Measurements from ENCODE around the gene HSD17B12.
A peak's percentile ranks its signal among the peaks of the same experiment; 100 is the strongest.

HSD17B12 gene

GRCh38 chr11:43806976-43807375 lies 126.4 kb downstream of the HSD17B12 start:
- no peak for DNase-seq (ENCODE audit: low read depth)

DNA sequence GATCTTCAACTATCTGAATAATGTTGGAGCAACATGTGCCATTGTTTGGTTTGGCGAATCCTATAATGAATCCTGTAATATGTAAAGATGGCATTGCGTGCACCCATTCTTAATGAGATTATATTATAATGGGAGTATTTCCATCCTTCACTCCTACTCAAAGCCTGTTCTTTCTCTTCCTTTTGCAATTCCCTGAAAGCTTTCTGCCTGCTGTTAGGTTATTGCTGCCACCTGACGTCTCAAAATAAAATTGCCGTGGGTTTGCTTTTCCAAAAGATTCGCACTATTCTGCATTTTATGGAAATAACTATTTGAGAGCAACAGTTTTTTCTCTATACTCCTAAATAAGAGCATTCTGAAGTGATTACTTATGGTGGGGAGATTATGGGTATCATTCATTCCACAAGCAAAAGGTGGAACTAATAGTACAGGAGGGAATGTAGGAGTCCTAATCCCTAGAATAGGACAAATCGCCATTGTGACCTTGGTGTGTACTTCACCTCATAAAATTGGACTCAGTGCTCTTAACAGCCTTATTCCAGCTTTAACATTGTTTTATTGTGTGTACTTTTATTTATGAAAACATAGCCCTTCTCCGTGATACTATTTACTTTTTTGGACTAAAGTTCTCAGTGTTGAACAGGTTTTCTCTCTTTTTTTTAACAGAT lies 130.5 kb downstream of the HSD17B12 start:
- no peak for DNase-seq (ENCODE audit: low read depth)

GRCh38 chr11:43812471-43812870 lies 131.9 kb downstream of the HSD17B12 start:
- DNase-seq (ENCODE audit: low read depth), result no peak

GRCh38 chr11:43818220-43818619 lies 137.7 kb downstream of the HSD17B12 start:
- no peak for DNase-seq (ENCODE audit: low read depth)

DNA sequence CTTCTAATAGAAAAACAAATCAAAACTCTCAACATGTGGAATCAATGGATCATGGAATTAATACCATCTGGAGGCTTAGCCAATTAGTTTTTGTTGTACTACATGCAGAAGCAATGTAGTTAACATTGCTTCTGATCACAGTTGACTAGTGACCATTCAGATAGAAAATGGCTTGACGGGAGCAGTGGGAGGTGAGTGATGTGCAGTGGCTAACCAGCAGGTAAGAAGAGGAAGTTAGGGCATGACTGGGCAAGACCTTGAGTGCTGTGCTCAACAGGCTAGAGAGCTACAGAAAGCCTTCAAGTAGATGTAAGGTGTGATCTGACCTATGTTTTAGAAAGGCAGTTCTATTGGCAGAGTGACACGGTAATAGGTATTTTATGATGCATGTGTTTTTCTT lies 139.4 kb downstream of the HSD17B12 start:
- no peak for DNase-seq (ENCODE audit: low read depth)

- no peak for DNase-seq (ENCODE audit: low read depth)
Measured at GRCh38 chr11:43823316-43823715, 142.8 kb downstream of the HSD17B12 start.

GRCh38 chr11:43823851-43824250 lies 143.3 kb downstream of the HSD17B12 start:
- no peak for DNase-seq (ENCODE audit: low read depth)

DNA sequence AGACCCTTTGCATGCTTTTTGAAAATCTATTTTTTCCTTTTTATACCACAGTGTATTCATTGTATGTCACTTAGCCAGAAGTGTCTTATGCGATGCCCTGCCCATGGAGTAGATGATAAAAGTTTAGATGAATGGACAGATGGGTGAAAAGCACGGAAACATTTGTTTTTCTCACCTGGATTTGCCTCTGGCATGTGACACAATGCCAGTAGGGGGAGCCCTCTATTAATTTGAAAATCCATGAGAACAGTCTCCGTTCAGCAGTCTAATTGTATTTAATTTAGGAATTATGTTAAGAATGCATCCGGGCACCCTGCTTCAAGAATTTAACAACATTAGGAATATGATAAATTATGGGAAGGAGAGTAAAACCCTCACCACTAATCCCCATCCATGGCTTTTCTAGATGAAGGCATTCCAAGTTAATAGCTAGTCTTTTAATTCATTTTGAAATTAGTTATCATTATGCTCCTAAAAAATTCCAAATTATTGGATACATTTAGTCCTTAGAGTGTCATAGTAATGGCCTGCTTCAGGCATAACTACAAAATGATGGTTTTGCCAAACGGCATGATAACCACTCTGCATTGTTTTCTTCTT lies 144.8 kb downstream of the HSD17B12 start:
- DNase-seq (ENCODE audit: low read depth), result no peak

DNA sequence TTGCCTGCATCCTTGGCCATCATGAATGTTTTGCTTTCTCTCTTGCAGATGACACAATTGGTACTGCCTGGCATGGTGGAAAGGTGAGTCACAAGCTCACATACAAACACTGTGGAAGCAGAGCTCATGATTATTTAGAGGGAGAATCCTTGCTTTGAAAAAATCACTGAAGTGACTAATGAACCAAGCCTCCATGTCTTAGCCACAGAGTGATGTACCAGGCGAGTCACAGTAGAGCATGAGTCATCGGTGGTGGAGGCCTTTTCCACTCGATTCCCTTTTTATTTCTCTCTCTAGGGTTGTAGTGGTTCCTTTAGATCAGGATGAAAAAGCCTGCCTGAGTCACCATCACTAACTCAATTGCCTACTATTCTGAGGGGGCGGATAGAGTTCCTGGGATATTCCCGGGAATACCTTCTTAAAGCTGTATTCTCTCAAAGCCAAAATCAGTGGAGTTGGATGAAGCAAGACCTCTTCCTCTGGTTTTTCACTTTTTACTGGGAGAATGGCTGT lies 150.4 kb downstream of the HSD17B12 start:
- DNase-seq (ENCODE audit: low read depth), result peak; percentile 97

- no peak for DNase-seq (ENCODE audit: low read depth)
Measured at GRCh38 chr11:43832536-43832935, 152.0 kb downstream of the HSD17B12 start.

- DNase-seq (ENCODE audit: low read depth), result peak; percentile 28
Measured at GRCh38 chr11:43833657-43834073, 153.1 kb downstream of the HSD17B12 start.

DNA sequence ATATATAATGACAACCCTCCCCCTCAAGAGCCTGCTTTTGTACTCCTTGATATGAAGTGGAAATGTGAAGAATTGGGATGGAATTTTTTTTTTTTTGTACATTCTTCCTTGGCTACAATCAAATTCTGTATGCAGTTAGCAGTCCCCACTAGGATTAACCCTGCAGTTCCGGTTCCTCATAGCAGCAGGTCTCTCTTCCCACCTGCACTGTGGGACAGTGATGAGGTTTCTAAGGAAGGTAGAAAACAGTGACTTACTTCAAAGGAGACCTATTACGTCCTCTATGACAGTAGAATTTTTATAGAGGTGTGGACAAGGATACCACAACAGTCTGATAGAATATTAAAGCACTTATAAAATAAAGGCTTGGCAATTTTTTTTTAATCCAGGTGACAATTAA lies 153.7 kb downstream of the HSD17B12 start:
- no peak for DNase-seq (ENCODE audit: low read depth)

GRCh38 chr11:43835104-43835503 lies 154.6 kb downstream of the HSD17B12 start:
- no peak for DNase-seq (ENCODE audit: low read depth)

DNA sequence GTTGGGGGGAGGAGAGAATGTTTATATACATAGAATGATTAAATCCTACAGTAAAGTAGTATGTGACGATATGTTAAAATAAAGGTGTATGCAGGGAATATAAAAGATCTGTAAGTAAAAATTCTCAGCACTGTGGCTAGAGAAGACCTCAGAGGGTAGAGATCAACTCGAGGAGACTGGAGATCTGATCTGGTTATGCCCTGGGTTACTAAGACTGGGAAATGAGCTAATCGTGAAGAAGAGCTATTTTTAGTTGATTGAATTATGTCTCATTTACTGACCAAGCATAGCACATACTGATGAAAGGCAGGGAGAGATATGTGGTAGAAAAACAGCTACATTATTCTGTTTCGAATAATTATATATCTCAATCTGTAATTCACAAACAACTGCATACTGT lies 157.3 kb downstream of the HSD17B12 start:
- DNase-seq (ENCODE audit: low read depth), result no peak

- no peak for DNase-seq (ENCODE audit: low read depth)
Measured at GRCh38 chr11:43842021-43842420, 161.5 kb downstream of the HSD17B12 start.

- no peak for DNase-seq (ENCODE audit: low read depth)
Measured at GRCh38 chr11:43845816-43846215, 165.3 kb downstream of the HSD17B12 start.

- peak; percentile 44 for DNase-seq (ENCODE audit: low read depth)
Measured at GRCh38 chr11:43852057-43852636, 171.6 kb downstream of the HSD17B12 start.

DNA sequence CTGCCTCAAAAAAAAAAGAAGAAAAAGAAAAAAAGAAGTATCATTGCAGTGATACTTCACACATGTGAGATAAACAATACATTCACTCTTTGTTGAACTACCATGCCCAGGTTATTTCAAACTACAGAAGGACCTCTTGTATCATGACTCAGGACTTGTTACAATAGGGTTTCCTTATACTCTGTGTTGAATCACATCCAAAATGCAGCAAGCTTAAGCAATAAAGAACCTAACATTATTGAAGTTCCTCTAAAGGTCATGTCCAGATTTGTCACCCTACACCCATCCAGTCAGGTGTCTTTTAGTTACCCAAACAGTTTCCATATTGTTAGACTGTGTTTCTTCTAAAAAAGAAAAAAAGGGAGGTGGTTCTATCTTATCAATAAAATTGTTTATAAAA lies 173.2 kb downstream of the HSD17B12 start:
- DNase-seq (ENCODE audit: low read depth), result no peak

- no peak for DNase-seq (ENCODE audit: low read depth)
Measured at GRCh38 chr11:43856993-43857392, 176.5 kb downstream of the HSD17B12 start.

- DNase-seq (ENCODE audit: low read depth), result no peak
Measured at GRCh38 chr11:43861141-43861540, 180.6 kb downstream of the HSD17B12 start.

DNA sequence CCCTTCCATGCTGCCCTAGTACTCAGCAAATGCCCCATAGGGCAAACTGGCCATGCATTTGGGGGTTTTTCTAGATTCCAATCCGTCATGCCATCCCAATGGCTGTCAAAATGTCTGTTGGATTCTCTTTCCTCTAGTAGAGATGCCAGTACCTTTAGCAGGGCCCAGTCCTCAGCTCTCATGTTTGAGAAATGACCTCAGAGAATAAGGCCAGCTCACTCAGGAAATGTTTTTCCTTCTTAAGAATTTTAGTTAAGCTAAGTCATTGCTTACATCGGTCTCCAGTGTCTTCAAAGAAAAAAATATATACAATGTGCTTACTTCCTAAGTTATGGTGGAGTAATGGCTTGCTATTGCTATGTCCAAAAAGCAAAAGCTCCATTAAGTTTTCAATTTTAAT lies 186.0 kb downstream of the HSD17B12 start:
- DNase-seq (ENCODE audit: low read depth), result no peak

GRCh38 chr11:43866969-43867368 lies 186.4 kb downstream of the HSD17B12 start:
- DNase-seq (ENCODE audit: low read depth), result no peak

- DNase-seq (ENCODE audit: low read depth), result peak; percentile 59
Measured at GRCh38 chr11:43868852-43869567, 188.5 kb downstream of the HSD17B12 start.
